Measurements from ENCODE around the gene HELZ. TPM values are rescaled to one million over a fixed set of nuclear protein-coding genes. Genes with fewer than 3 reads are reported as not detected.

The HELZ gene
- total RNA-seq, 2 donors from 2014 or later, result 51.4 to 74.7 TPM

GRCh38 chr17:67178555-67178954 lies 66.4 kb downstream of the HELZ start:
- H3K27me3 Mint-ChIP-seq (ENCODE audit: insufficient read depth), result no peaks in the 10 kb centered on the region

DNA sequence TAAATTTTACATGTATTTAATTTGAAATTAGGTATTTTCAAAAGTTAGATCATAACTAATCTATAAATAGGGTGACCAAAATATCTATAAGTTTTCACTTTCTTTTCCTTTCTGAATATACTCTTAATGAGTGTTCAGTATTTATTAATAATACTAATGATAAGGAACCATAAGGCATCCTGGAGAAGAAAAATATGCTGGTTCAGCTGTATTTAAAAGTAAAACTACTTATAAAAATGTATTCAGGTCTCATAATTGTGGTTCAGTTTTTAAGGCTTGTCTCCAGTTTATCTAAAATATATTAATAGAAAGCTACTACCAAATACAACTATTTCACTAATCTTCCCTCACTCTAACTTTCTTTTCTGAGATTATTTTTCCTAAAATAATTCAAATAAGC lies 67.3 kb downstream of the HELZ start:
- TF ChIP-seq, protein P1, sequence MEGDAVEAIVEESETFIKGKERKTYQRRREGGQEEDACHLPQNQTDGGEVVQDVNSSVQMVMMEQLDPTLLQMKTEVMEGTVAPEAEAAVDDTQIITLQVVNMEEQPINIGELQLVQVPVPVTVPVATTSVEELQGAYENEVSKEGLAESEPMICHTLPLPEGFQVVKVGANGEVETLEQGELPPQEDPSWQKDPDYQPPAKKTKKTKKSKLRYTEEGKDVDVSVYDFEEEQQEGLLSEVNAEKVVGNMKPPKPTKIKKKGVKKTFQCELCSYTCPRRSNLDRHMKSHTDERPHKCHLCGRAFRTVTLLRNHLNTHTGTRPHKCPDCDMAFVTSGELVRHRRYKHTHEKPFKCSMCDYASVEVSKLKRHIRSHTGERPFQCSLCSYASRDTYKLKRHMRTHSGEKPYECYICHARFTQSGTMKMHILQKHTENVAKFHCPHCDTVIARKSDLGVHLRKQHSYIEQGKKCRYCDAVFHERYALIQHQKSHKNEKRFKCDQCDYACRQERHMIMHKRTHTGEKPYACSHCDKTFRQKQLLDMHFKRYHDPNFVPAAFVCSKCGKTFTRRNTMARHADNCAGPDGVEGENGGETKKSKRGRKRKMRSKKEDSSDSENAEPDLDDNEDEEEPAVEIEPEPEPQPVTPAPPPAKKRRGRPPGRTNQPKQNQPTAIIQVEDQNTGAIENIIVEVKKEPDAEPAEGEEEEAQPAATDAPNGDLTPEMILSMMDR (conservative IDR thresholded peaks at IDR 0.05), result no peak

More at GRCh38 chr17:67178555-67178954, 66.4 kb downstream of the HELZ start:
- Histone ChIP-seq H3K27ac (ENCODE audit: low read depth, low read length) (no peak overlapping the region), H3K4me1 (ENCODE audit: control insufficient read depth, insufficient read depth, low read length) (no peaks in the 10 kb centered on the region), H3K9ac (ENCODE audit: extremely low read depth, low read length, poor library complexity, severe bottlenecking) (no peak overlapping the region), H3K4me3 (ENCODE audit: low read length) (no peak overlapping the region), H3K9me3 (ENCODE audit: control insufficient read depth, low read length) (no peaks in the 10 kb centered on the region), H3K27me3 (ENCODE audit: control insufficient read depth, insufficient read depth, low read length, poor library complexity, severe bottlenecking) (no peaks in the 10 kb centered on the region), H3K36me3 (ENCODE audit: control insufficient read depth, insufficient read depth, low read length) (peaks cover 51% of the 10 kb centered on the region)
- Mint-ChIP-seq H3K4me1 (no peaks in the 10 kb centered on the region), H3K27ac (no peak overlapping the region), H3K4me3 (no peak overlapping the region), H3K36me3 (ENCODE audit: low read depth) (peaks cover 55% of the 10 kb centered on the region), H3K9me3 (no peaks in the 10 kb centered on the region)
- DNase-seq, result no peak
- 92 to 94% methylated on average over 2 to 4 of the region's 4 CpGs for WGBS, 2 experiments (ENCODE audit: insufficient coverage in 1 of 2, insufficient read length in 1 of 2)
- TF ChIP-seq, protein P1 (conservative IDR thresholded peaks at IDR 0.05), result no peak

GRCh38 chr17:67174190-67174589 lies 70.8 kb downstream of the HELZ start:
- no peak overlapping the region for H3K9ac ChIP-seq (ENCODE audit: extremely low read depth, low read length, poor library complexity, severe bottlenecking)
- Mint-ChIP-seq H3K27me3 (ENCODE audit: insufficient read depth) (no peaks in the 10 kb centered on the region), H3K36me3 (ENCODE audit: low read depth) (peaks cover 70% of the 10 kb centered on the region), H3K4me1 (no peaks in the 10 kb centered on the region), H3K4me3 (no peak overlapping the region), H3K27ac (no peak overlapping the region), H3K9me3 (no peaks in the 10 kb centered on the region)
- DNase-seq, result no peak
- H3K36me3 ChIP-seq (ENCODE audit: control insufficient read depth, insufficient read depth, low read length), result peaks cover 50% of the 10 kb centered on the region
- H3K4me3 ChIP-seq (ENCODE audit: low read length), result no peak overlapping the region
- no peaks in the 10 kb centered on the region for H3K27me3 ChIP-seq (ENCODE audit: control insufficient read depth, insufficient read depth, low read length, poor library complexity, severe bottlenecking)
- no peaks in the 10 kb centered on the region for H3K9me3 ChIP-seq (ENCODE audit: control insufficient read depth, low read length)
- no peak overlapping the region for H3K27ac ChIP-seq (ENCODE audit: low read depth, low read length)
- TF ChIP-seq, protein P1 (conservative IDR thresholded peaks at IDR 0.05), result no peak
- no peaks in the 10 kb centered on the region for H3K4me1 ChIP-seq (ENCODE audit: control insufficient read depth, insufficient read depth, low read length)
- WGBS, 2 experiments (ENCODE audit: insufficient coverage in 1 of 2, insufficient read length in 1 of 2), result 98 to 100% methylated on average over 1 to 5 of the region's 5 CpGs

More for the DNA sequence above, 67.3 kb downstream of the HELZ start:
- no peak for DNase-seq
- Mint-ChIP-seq H3K4me1 (no peaks in the 10 kb centered on the region), H3K4me3 (no peak overlapping the region), H3K9me3 (no peaks in the 10 kb centered on the region), H3K36me3 (ENCODE audit: low read depth) (peaks cover 61% of the 10 kb centered on the region), H3K27ac (no peak overlapping the region), H3K27me3 (ENCODE audit: insufficient read depth) (no peaks in the 10 kb centered on the region)
- Histone ChIP-seq H3K27me3 (ENCODE audit: control insufficient read depth, insufficient read depth, low read length, poor library complexity, severe bottlenecking) (no peaks in the 10 kb centered on the region), H3K27ac (ENCODE audit: low read depth, low read length) (no peak overlapping the region), H3K36me3 (ENCODE audit: control insufficient read depth, insufficient read depth, low read length) (peaks cover 49% of the 10 kb centered on the region), H3K9ac (ENCODE audit: extremely low read depth, low read length, poor library complexity, severe bottlenecking) (no peak overlapping the region), H3K4me1 (ENCODE audit: control insufficient read depth, insufficient read depth, low read length) (no peaks in the 10 kb centered on the region), H3K9me3 (ENCODE audit: control insufficient read depth, low read length) (no peaks in the 10 kb centered on the region), H3K4me3 (ENCODE audit: low read length) (no peak overlapping the region)

Measured in endodermal cell (in vitro differentiated cells).